ENCODE measurements around the gene MYO5A. TPM values are rescaled to one million over a fixed set of nuclear protein-coding genes. Genes with fewer than 3 reads are reported as not detected.
A peak's percentile ranks its signal among the peaks of the same experiment; 100 is the strongest.
"Not testable (repeated sequence)": the region's sequence is repeated elsewhere in the genome, so short reads cannot be mapped to it uniquely, and the experiment has no call there.

Gene MYO5A
- total RNA-seq, 2 donors from 2014 or later: 14.0 to 19.5 TPM

GRCh38 chr15:52290329-52290728, 238.4 kb downstream of the MYO5A start:
- peak; percentile 51 to 78 for ATAC-seq
- DNase-seq (ENCODE audit: low spot score in 2 of 2): no peak
- Mint-ChIP-seq H3K9me3 (no peaks in the 10 kb centered on the region), H3K36me3 (no peaks in the 10 kb centered on the region), H3K27ac (peak overlapping the region in 1 of 2 donors; percentile 31)

GRCh38 chr15:52289629-52290081, 239.0 kb downstream of the MYO5A start:
- peak overlapping the region in 1 of 2 donors; percentile 82 for H3K27ac Mint-ChIP-seq
- no peaks in the 10 kb centered on the region for H3K36me3 Mint-ChIP-seq
- DNase-seq (ENCODE audit: low spot score in 2 of 2) (no peak), ATAC-seq (no peak)
- H3K9me3 Mint-ChIP-seq: no peaks in the 10 kb centered on the region

GRCh38 chr15:52288986-52289385, 239.7 kb downstream of the MYO5A start:
- DNase-seq (ENCODE audit: low spot score in 2 of 2) (no peak), ATAC-seq (no peak)
- Mint-ChIP-seq H3K9me3 (no peaks in the 10 kb centered on the region), H3K27ac (no peak overlapping the region), H3K36me3 (no peaks in the 10 kb centered on the region)

DNA sequence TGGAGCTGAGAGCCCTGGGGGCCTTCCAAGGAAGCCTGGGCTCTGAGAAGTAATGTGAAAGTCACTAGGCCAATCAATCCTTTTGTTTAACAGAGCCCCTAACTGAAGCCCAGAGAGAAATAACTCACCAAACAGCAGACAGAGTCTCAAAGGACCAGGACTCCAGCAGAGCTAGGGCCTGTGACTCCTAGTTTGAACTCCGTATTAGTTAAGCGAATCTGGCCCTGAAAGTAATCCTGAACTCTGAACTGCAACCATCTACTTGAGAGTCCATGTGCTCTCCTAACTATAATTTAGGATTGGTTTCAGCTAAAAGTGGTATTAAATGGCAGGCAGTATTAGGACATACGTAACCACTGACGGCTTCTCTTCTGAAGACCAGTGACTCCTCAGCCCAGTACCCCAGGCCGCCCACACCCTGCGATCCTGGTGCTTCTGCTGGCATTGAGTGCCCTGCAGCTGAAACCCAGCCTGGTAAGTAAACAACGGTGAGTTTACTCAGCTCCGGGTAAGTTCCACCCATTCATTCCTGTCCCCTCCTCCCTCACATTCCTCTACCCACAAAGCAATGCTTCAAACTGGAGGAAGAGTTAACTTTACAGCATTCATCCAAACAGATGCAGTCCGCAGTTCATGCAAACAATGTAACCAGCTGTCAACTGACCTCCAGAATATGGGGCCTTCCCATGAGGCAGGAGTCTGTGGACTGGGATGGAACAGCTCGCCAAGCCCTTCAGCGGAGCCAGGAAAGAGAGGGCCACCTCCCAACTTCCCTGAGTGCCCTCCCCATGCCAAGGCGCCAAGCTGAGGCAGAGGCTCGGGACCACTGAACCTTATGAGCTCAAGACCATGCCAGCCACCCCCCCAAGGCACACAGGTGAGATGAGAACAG, 240.4 kb downstream of the MYO5A start:
- ATAC-seq: no peak
- no peak for DNase-seq (ENCODE audit: low spot score in 2 of 2)
- Mint-ChIP-seq H3K36me3 (no peaks in the 10 kb centered on the region), H3K27ac (no peak overlapping the region), H3K9me3 (no peaks in the 10 kb centered on the region)

DNA sequence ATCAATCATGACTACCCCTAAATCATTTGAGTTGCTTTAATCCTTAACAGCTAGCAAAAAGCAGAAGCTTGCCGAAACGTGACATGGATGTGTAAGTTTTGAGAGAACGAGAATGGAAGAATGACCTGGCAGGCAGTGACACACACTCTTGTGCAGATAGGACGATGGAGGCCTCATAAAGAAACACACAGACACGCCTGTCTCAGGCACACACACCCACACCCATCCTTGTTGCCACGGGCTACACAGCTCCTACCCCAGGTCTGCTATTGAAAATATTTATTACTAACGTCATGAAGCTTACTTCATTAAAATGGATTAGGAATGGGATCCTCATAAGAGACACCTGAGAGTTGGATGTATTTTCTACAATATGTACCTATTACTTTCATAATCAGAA, 241.6 kb downstream of the MYO5A start:
- ATAC-seq (no peak), DNase-seq (ENCODE audit: low spot score in 2 of 2) (no peak)
- Mint-ChIP-seq H3K36me3 (no peaks in the 10 kb centered on the region), H3K9me3 (no peaks in the 10 kb centered on the region), H3K27ac (no peak overlapping the region)

DNA sequence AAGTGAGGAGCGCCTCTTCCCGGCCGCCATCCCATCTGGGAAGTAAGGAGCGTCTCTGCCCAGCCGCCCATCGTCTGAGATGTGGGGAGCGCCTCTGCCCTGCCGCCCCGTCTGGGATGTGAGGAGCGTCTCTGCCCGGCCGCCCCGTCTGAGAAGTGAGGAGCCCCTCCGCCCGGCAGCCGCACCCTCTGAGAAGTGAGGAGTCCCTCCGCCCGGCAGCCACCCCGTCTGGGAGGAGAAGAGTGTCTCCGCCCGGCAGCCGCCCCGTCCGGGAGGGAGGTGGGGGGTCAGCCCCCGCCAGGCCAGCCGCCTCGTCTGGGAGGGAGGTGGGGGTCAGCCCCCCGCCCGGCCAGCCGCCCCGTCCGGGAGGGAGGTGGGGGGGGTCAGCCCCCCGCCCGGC, 242.7 kb downstream of the MYO5A start:
- H3K27ac Mint-ChIP-seq; DNase-seq (ENCODE audit: low spot score in 2 of 2); H3K9me3 Mint-ChIP-seq; ATAC-seq; H3K36me3 Mint-ChIP-seq: not testable (repeated sequence)

- no peaks in the 10 kb centered on the region for H3K36me3 Mint-ChIP-seq
- peak; percentile 54 to 94 for ATAC-seq
- H3K27ac Mint-ChIP-seq: no peak overlapping the region
- no peaks in the 10 kb centered on the region for H3K9me3 Mint-ChIP-seq
- no peak for DNase-seq (ENCODE audit: low spot score in 2 of 2)
Measured at GRCh38 chr15:52284164-52284563, 244.5 kb downstream of the MYO5A start.

DNA sequence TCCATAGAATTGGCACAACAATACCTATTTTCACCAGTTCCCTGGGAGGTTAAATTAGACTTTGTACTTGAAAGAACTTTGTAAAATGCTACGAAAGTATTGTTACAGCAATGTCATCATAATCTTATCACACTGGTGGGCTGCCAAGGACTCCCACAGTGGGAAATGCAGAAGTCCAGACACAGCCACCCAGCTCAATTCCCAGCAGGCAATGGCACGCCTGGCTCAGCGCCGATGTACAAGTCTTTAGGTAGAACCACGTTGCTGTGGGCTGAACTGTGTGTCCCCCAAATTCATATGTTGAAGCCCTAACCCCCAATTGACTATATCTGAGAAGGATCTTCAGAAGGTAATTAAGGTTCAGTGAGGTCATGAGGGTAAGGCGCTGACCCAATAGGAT, 245.4 kb downstream of the MYO5A start:
- H3K27ac Mint-ChIP-seq: no peak overlapping the region
- ATAC-seq (no peak), DNase-seq (ENCODE audit: low spot score in 2 of 2) (no peak)
- no peaks in the 10 kb centered on the region for H3K36me3 Mint-ChIP-seq
- H3K9me3 Mint-ChIP-seq: no peaks in the 10 kb centered on the region

DNA sequence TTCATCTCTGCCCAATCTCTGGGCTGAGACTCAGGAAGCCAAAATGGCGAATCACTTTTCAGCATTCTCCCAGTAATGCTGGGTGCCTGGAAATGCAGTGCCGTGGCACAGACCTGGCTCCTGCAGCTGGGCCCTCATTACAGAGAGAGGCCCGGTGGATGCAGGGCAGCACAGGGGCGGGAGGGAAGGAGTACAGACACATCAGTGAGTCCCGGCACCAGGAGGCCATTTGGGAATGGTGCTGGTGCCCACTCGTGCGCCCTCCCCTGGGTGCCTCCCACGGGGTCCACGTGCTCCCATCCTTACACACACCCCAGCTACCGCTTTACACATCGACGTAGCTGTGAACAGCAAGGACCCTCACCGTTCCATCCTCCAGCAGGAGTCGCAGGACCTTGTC, 246.3 kb downstream of the MYO5A start:
- H3K9me3 Mint-ChIP-seq: no peaks in the 10 kb centered on the region
- H3K36me3 Mint-ChIP-seq: no peaks in the 10 kb centered on the region
- ATAC-seq (no peak), DNase-seq (ENCODE audit: low spot score in 2 of 2) (no peak)
- peak overlapping the region in 1 of 2 donors; percentile 2 for H3K27ac Mint-ChIP-seq

DNA sequence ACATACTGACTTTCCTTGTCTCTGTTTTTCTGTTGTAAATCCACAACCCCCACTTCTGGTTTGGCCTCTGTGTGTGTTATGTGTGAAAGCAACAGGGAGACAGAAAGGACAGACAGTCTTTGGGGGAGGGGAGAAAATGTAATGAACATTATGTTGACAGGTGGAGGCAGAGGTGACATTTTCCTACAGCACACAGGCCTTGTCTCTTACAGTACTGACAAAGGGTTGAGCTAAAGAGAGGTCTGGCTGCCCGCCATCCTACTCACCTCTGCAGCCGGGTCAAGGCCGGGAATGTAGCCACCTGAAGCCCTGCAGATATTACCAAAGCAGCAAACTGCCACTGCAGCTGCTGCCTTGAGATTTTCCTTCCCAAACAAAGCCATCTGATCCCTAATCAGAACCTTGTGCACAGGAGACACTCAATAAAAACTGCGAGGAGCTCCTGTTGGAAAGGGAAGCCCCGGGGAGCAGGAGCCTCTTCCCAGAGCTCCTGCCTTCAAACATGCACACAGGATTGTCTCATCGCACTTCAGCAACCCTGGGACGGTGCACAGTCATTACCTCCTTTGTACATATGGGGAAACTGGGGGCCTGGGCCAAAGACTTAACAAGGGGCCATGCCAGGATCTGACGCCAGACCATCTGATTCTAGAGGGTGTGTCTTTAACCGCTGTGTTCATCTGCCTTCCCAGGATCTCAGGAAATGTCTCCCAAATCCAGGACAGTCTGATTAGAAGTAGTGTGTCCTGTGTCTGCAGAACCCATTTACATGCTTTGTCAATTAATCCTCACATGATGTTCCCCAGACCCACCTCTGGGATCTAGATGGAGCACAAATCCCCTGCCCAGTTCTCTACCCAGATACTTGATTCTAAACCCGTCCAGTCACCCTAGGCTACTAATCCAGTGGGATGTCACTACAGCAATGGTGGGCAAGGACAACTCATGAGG, 247.3 kb downstream of the MYO5A start:
- Mint-ChIP-seq H3K9me3 (no peaks in the 10 kb centered on the region), H3K36me3 (no peaks in the 10 kb centered on the region), H3K27ac (peak overlapping the region in 1 of 2 donors; percentile 8)
- ATAC-seq: no peak
- no peak for DNase-seq (ENCODE audit: low spot score in 2 of 2)

- no peak overlapping the region for H3K27ac Mint-ChIP-seq
- H3K9me3 Mint-ChIP-seq: no peaks in the 10 kb centered on the region
- DNase-seq (ENCODE audit: low spot score in 2 of 2) (no peak), ATAC-seq (no peak)
- no peaks in the 10 kb centered on the region for H3K36me3 Mint-ChIP-seq
Measured at GRCh38 chr15:52280326-52281084, 248.2 kb downstream of the MYO5A start.

GRCh38 chr15:52278636-52279367, 249.9 kb downstream of the MYO5A start:
- Mint-ChIP-seq H3K9me3 (no peaks in the 10 kb centered on the region), H3K36me3 (no peaks in the 10 kb centered on the region), H3K27ac (peak overlapping the region in 1 of 2 donors; percentile 26)
- ATAC-seq (no peak), DNase-seq (ENCODE audit: low spot score in 2 of 2) (no peak)

DNA sequence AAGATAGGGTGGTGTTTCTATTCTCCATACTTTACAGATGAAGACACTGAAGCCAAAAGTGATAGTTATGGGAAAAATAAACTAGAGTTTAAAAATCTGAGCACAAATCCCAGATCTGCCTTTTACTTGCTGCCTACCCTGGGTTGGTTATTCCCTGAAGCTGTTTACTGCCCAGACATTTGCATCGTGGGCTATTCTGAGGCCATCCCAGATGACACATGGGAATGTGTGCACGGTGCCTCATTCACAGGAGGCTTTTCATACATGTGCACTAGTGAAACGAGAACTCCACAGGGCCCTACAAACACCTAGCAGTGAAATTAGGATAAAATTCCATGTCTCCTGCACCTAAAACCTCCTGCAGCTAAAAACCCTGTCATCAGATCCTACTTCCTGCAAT, 250.5 kb downstream of the MYO5A start:
- no peak for ATAC-seq
- peak overlapping the region in 1 of 2 donors; percentile 26 for H3K27ac Mint-ChIP-seq
- no peaks in the 10 kb centered on the region for H3K9me3 Mint-ChIP-seq

GRCh38 chr15:52277575-52277974, 251.1 kb downstream of the MYO5A start:
- H3K9me3 Mint-ChIP-seq: no peaks in the 10 kb centered on the region
- no peak for ATAC-seq
- no peak for DNase-seq (ENCODE audit: low spot score in 2 of 2)
- no peak overlapping the region for H3K27ac Mint-ChIP-seq
- H3K36me3 Mint-ChIP-seq: no peaks in the 10 kb centered on the region

More for the DNA sequence above, 250.5 kb downstream of the MYO5A start:
- no peaks in the 10 kb centered on the region for H3K36me3 Mint-ChIP-seq
- DNase-seq (ENCODE audit: low spot score in 2 of 2): no peak

DNA sequence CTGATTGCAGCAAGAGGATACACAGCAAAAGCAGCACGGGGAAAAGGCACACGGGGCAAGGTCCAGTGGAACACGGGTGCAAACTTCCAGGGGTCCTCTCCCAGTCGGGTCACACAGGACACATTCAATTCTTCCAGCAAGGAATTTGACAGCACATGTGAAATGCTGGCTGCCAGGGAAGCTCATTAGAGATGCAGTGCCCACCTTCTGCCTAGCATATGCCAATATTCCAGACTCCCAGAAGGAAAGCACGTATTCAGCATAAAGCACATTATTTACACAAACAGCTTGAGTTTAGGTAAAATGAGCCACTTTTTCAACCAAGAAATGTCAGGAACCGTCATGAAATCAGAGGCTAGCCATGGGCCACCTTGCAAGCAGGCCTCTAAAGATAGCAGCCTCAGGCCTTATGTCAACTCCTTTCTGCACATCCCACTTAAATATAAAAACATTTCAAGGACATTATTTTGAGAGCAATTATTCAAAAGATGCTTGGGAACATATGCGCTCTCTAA, 252.4 kb downstream of the MYO5A start:
- ATAC-seq (no peak), DNase-seq (ENCODE audit: low spot score in 2 of 2) (no peak)
- Mint-ChIP-seq H3K27ac (no peak overlapping the region), H3K36me3 (no peaks in the 10 kb centered on the region), H3K9me3 (no peaks in the 10 kb centered on the region)
